CD4-positive, alpha-beta T cell treated with Interleukin-2 at 100 ng/mL for 4 hours (primary cell): ENCODE results near the gene TAF6L.
"Not testable (repeated sequence)": the region's sequence is repeated elsewhere in the genome, so short reads cannot be mapped to it uniquely, and the experiment has no call there.

Source experiments
- DNase-seq: peaks from one replicate; pipeline ENCODE4 v3.0.0-alpha.2; 2020; ENCODE audit warnings: low spot score

The TAF6L gene

GRCh38 chr11:62771144-62772021 lies at the start of gene TAF6L:
TSS of gene TAF6L (plus strand) at chr11:62771396. CDS start at chr11:62775784, 4,388 bp downstream.
- DNase-seq: peak; percentile 92

- no peak for DNase-seq
Observed at GRCh38 chr11:62721994-62722393, 49.2 kb upstream of the TAF6L start.

- no peak for DNase-seq
Observed at GRCh38 chr11:62724171-62724570, 47.0 kb upstream of the TAF6L start.

GRCh38 chr11:62725646-62726045 lies 45.5 kb upstream of the TAF6L start:
- no peak for DNase-seq

- DNase-seq: no peak
Observed at GRCh38 chr11:62726156-62726914, 44.9 kb upstream of the TAF6L start.

- no peak for DNase-seq
Observed at GRCh38 chr11:62726915-62727164, 44.4 kb upstream of the TAF6L start.

- peak; percentile 99 for DNase-seq
Observed at GRCh38 chr11:62727165-62727871, 43.9 kb upstream of the TAF6L start, which contains the start of gene HNRNPUL2. TSS of gene HNRNPUL2 (minus strand) at chr11:62727457. CDS start at chr11:62727156, 301 bp downstream.

GRCh38 chr11:62727872-62728170 lies 43.4 kb upstream of the TAF6L start:
- DNase-seq: peak; percentile 96

GRCh38 chr11:62728171-62728988 lies 42.8 kb upstream of the TAF6L start, which contains the start of gene TTC9C:
TSS of gene TTC9C (plus strand) at chr11:62728486. CDS start at chr11:62728849, 363 bp downstream.
- peak; percentile 78 for DNase-seq

- not testable (repeated sequence) for DNase-seq
Observed at GRCh38 chr11:62730076-62730475, 41.1 kb upstream of the TAF6L start.

GRCh38 chr11:62732830-62733229 lies 38.4 kb upstream of the TAF6L start:
- no peak for DNase-seq

- no peak for DNase-seq
Observed at GRCh38 chr11:62737196-62737595, 34.0 kb upstream of the TAF6L start.

GRCh38 chr11:62747475-62748160 lies 23.6 kb upstream of the TAF6L start:
- no peak for DNase-seq

GRCh38 chr11:62749931-62750330 lies 21.3 kb upstream of the TAF6L start:
- DNase-seq: not testable (repeated sequence)

- no peak for DNase-seq
Observed at GRCh38 chr11:62752177-62752785, 18.9 kb upstream of the TAF6L start.

- DNase-seq: no peak
Observed at GRCh38 chr11:62752994-62753735, 18.0 kb upstream of the TAF6L start.

- DNase-seq: peak; percentile 99
Observed at GRCh38 chr11:62753736-62754603, 17.2 kb upstream of the TAF6L start, which contains the start of gene ZBTB3. TSS of gene ZBTB3 (minus strand) at chr11:62754160. CDS start at chr11:62753664, 496 bp downstream.

- no peak for DNase-seq
Observed at GRCh38 chr11:62755086-62755615, 16.0 kb upstream of the TAF6L start.
